Stimulated activated CD4-positive, alpha-beta T cell treated with anti-CD3 and anti-CD28 coated beads, Interleukin-12 subunit alpha, Interleukin-12 subunit beta, amount 100 ng/mL, for 24 hours (primary cell): ENCODE data around the gene CYFIP1.
"Not testable (repeated sequence)": the region's sequence is repeated elsewhere in the genome, so short reads cannot be mapped to it uniquely, and the experiment has no call there.

Experiments
- DNase-seq, 2 experiments: peaks; one replicate each; pipeline ENCODE4 v3.0.0-alpha.2; 2020; ENCODE audit warnings: low read depth in 2 of 2

CYFIP1 gene

GRCh38 chr15:22980189-22981050 is at the start of gene CYFIP1:
Gene CYFIP1, minus strand, starts transcription at chr15:22980368. Its CDS starts 33,083 bp downstream, at chr15:22947285.
- DNase-seq, result peak in 1 of 2 experiments; percentile 35

GRCh38 chr15:23026218-23026617 is 46.0 kb upstream of the CYFIP1 start:
- no peak for DNase-seq

GRCh38 chr15:23022156-23022555 is 42.0 kb upstream of the CYFIP1 start:
- no peak for DNase-seq

GRCh38 chr15:23014394-23015000 is 34.3 kb upstream of the CYFIP1 start:
- DNase-seq, result no peak

GRCh38 chr15:23013681-23014080 is 33.5 kb upstream of the CYFIP1 start:
- DNase-seq, result no peak

GRCh38 chr15:23012616-23013015 is 32.4 kb upstream of the CYFIP1 start:
- not testable (repeated sequence) for DNase-seq

GRCh38 chr15:23003736-23004135 is 23.6 kb upstream of the CYFIP1 start:
- no peak for DNase-seq

- DNase-seq, result no peak
Measured at GRCh38 chr15:23002920-23003319, 22.8 kb upstream of the CYFIP1 start.

- no peak for DNase-seq
Measured at GRCh38 chr15:22995795-22996194, 15.6 kb upstream of the CYFIP1 start.

GRCh38 chr15:22992024-22992326 is 11.8 kb upstream of the CYFIP1 start:
- no peak for DNase-seq

- no peak for DNase-seq
Measured at GRCh38 chr15:22989576-22990477, 9.7 kb upstream of the CYFIP1 start.

GRCh38 chr15:22988811-22989210 is 8.6 kb upstream of the CYFIP1 start:
- DNase-seq, result no peak

GRCh38 chr15:22981931-22982330 is 1.8 kb upstream of the CYFIP1 start:
- DNase-seq, result not testable (repeated sequence)

- DNase-seq, result no peak
Measured at GRCh38 chr15:22981051-22981840, 1.1 kb upstream of the CYFIP1 start.

- peak in 1 of 2 experiments; percentile 22 for DNase-seq
Measured at GRCh38 chr15:22979238-22980188, 655 bp downstream of the CYFIP1 start.

GRCh38 chr15:22978691-22979237 is 1.4 kb downstream of the CYFIP1 start:
- DNase-seq, result no peak

GRCh38 chr15:22974745-22975144 is 5.4 kb downstream of the CYFIP1 start:
- no peak for DNase-seq

GRCh38 chr15:22973987-22974386 is 6.2 kb downstream of the CYFIP1 start:
- DNase-seq, result no peak

GRCh38 chr15:22973286-22973685 is 6.9 kb downstream of the CYFIP1 start:
- DNase-seq, result no peak

- DNase-seq, result no peak
Measured at GRCh38 chr15:22969489-22969888, 10.7 kb downstream of the CYFIP1 start.
